Kidney (tissue), 14 donors: ENCODE measurements around the gene STX17. TPM values are rescaled to one million over a fixed set of nuclear protein-coding genes. Genes with fewer than 3 reads are reported as not detected.

Experiments used
- DNase-seq, 5 donors: peaks; one replicate each; pipeline ENCODE4 v3.0.0-alpha.2; 2013 to 2020
- FAIRE-seq: peaks from 2 replicates; lab custom pipeline; 2012; peaks lifted over from hg19 to GRCh38; lab: Jason Lieb, UNC
- H3K27ac ChIP-seq, 2 donors: one replicate each; pipeline ENCODE4 v1.7.0; 2013; ENCODE audit warnings: low read depth in 2 of 2, low read length in 2 of 2, inconsistent platforms in 1 of 2
- H3K27me3 ChIP-seq: one replicate; pipeline ENCODE4 v1.7.1; 2013; ENCODE audit warnings: low read length, inconsistent platforms; ENCODE audit not compliant: control insufficient read depth, insufficient read depth
- H3K36me3 ChIP-seq, 3 donors: one replicate each; pipeline versions ENCODE4 v1.7.0 to v1.7.1; 2013; ENCODE audit warnings: low read length in 3 of 3, control low read depth in 1 of 3, inconsistent platforms in 1 of 3; ENCODE audit not compliant: insufficient read depth in 3 of 3, control insufficient read depth in 2 of 3
- H3K4me1 ChIP-seq, 3 donors: one replicate each; pipeline versions ENCODE4 v1.7.0 to v1.7.1; 2013; ENCODE audit warnings: low read length in 3 of 3, inconsistent platforms in 1 of 3, low read depth in 1 of 3; ENCODE audit not compliant: control insufficient read depth in 2 of 3, insufficient read depth in 2 of 3
- H3K4me3 ChIP-seq, 3 donors: one replicate each; pipeline versions ENCODE4 v1.7.0 to v1.8.1; 2013; ENCODE audit warnings: low read length in 3 of 3, control low read depth in 1 of 3, inconsistent platforms in 1 of 3
- H3K9ac ChIP-seq, 3 donors: one replicate each; pipeline versions ENCODE4 v1.7.0 to v1.7.1; 2013; ENCODE audit warnings: low read length in 3 of 3, control low read depth in 1 of 3, inconsistent platforms in 1 of 3
- H3K9me3 ChIP-seq, 3 donors: one replicate each; pipeline versions ENCODE4 v1.7.0 to v1.7.1; 2013; ENCODE audit warnings: low read length in 3 of 3, control low read depth in 1 of 3, inconsistent platforms in 1 of 3; ENCODE audit not compliant: control insufficient read depth in 2 of 3, insufficient read depth in 1 of 3
- CTCF ChIP-seq: IDR thresholded peaks from 3 replicates; pipeline ENCODE4 v1.5.1; 2012; ENCODE audit warnings: mild to moderate bottlenecking, moderate library complexity, borderline replicate concordance; ENCODE audit not compliant: insufficient read depth; ENCODE audit errors: extremely low read depth
- intact Hi-C: fragments of 100-400 bp; cut with DNase I; formaldehyde crosslinking; loops from one replicate; pipeline ENCODE4 v1.11.1; 2022
- polyA plus RNA-seq: library from polyadenylated mRNA; stranded (reverse); fragments of 350-450 nt; fragmentation: Illumina TruSeq; extraction: RNeasy Lipid Tissue Mini Kit (QIAGEN cat#74804); gene quantifications from one replicate; pipeline ENCODE4 v1.2.3, GENCODE V29; 2014; ENCODE audit warnings: low read depth, low replicate concordance; ENCODE audit not compliant: insufficient read depth
- total RNA-seq: library from RNA; stranded (reverse); fragmentation: NEBNext Ultra II Directional; extraction: Animal tissue kit (Norgen Biotek cat#: 25700); gene quantifications from one replicate; pipeline ENCODE4 v1.2.1, GENCODE V29; 2021
- donor health status: control.
- donor health status: control.
- donor health status: control.
- donor health status: control.
- donor health status: control.
- donor health status: DM: yes; HTN: yes; CAD: no.
- donor health status: Normal renal cell carcinoma (clear cell type).

The STX17 gene
- total and polyA plus RNA-seq, 2 donors from 2014 or later: 5.2 to 39.7 TPM

- no peak for TF ChIP-seq CTCF
- no peak overlapping the region for H3K4me3 ChIP-seq
- intact Hi-C loops: no loop called here
These were observed 49.2 kb downstream of the STX17 start for GRCh38 chr9:99955606-99956005.

DNA sequence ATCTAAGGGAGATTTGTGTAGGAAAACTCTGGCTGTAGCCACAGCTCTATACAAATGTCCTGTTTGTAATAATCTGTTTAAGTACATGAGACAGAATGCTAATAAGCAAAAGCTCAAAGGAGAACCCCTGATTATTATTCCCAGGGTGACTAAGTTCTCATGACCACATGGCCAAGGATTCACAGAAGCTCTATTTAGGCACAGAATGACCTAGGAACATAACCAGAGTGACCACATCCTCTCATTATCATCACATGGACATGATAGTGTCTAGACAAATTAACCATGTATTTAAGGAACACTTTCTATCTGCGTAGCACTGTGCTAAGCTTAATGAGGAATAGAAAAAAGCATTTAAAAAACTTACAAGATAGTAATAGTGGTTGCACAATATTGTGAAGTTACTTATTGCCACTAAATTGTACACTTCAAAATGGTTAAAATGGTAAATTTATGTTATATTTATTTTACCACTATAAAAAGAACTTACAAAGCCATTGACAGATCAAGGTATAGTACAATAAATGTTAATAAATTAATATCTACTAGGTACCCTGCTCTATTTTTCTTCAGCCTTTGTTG is 56.3 kb downstream of the STX17 start:
- H3K27ac ChIP-seq: no peak overlapping the region
- no peak overlapping the region for H3K9ac ChIP-seq
- intact Hi-C loops: no loop called here
- H3K27me3 ChIP-seq: no peaks in the 10 kb centered on the region
- FAIRE-seq (no peak), DNase-seq (no peak)
- no peak overlapping the region for H3K4me3 ChIP-seq
- peaks cover 0 to 6% (median 0%) of the 10 kb centered on the region in 3 donors for H3K36me3 ChIP-seq
- TF ChIP-seq CTCF: no peak
- H3K9me3 ChIP-seq: no peaks in the 10 kb centered on the region
- peaks cover 0 to 2% (median 0%) of the 10 kb centered on the region in 3 donors for H3K4me1 ChIP-seq

More at GRCh38 chr9:99955606-99956005, 49.2 kb downstream of the STX17 start:
- Histone ChIP-seq H3K27ac (no peak overlapping the region), H3K9me3 (no peaks in the 10 kb centered on the region), H3K27me3 (no peaks in the 10 kb centered on the region), H3K4me1 (no peaks in the 10 kb centered on the region), H3K9ac (no peak overlapping the region), H3K36me3 (no peaks in the 10 kb centered on the region)
- DNase-seq (no peak), FAIRE-seq (no peak)

DNA sequence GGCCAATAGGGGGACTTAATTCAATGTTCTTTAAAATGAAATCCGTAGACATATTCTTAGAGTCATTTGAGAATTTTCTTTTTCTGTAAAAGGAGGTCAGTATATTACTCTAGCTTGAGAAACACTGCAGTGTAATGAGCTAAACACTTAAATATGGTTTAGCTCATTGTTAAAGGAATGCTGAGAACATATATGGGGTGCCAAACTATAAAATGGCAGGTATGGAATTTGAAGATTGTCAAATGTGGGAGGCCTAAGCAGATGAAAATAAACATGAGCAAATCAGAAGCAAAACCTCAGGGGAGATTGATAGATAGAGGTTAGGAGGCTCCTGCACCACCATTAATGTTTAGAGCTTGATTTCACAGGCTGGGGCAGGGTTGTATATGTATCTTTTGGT is 57.9 kb downstream of the STX17 start:
- no peak for FAIRE-seq

More for the DNA sequence above, 57.9 kb downstream of the STX17 start:
- Histone ChIP-seq H3K27ac (no peak overlapping the region), H3K9ac (no peak overlapping the region), H3K4me1 (peaks cover 0 to 3% (median 0%) of the 10 kb centered on the region in 3 donors), H3K9me3 (no peaks in the 10 kb centered on the region), H3K27me3 (no peaks in the 10 kb centered on the region), H3K36me3 (peaks cover 0 to 7% (median 0%) of the 10 kb centered on the region in 3 donors), H3K4me3 (no peak overlapping the region)
- intact Hi-C loops: no loop called here
- TF ChIP-seq CTCF: no peak
- no peak for DNase-seq
